ENCODE results near the gene ADAMTS7.
"Not testable (repeated sequence)": the region's sequence is repeated elsewhere in the genome, so short reads cannot be mapped to it uniquely, and the experiment has no call there.

The ADAMTS7 gene

GRCh38 chr15:78822514-78822913 is 11.2 kb upstream of the ADAMTS7 start:
- DNase-seq, result no peak

- no peak for DNase-seq
Observed at GRCh38 chr15:78811825-78812183, 540 bp upstream of the ADAMTS7 start.

- no peak for DNase-seq
Observed at GRCh38 chr15:78810362-78811123, 721 bp downstream of the ADAMTS7 start.

DNA sequence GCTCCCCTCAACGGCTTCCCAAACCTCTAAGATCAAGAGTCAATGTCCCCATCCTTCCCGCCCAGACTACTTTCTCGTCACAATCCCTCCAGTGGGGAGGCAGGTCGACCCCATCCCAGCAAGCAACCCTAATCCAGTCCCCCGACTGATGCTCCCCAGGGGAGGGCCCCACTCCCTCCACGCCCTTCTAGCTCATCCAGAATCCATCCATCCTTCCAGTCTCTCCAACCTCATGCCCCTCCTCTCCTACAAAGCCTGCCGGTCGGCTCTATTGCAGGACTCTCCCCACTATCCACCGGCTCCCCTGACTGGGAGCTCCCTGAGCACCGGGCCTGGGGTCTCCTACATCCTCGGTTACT is 1.3 kb downstream of the ADAMTS7 start:
- no peak for DNase-seq

DNA sequence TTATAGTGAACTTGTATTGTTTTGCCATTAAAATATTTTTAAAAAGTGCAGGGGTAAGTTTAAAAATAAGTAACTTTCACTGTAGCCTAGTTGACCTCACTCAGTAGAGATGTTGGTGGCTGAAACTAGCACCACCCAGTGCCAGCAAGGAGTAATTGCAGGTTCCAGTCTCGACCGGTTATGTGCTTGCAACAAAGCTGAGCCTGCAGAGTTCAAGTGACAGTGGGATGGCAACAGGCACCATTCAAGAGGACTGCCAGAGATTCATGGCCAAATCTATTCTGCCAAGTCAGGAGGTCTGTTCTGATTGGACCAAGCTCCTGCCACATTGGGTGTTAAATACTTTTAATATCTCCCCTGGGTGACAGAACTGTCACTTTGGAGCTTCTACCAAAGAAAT is 2.7 kb downstream of the ADAMTS7 start:
- DNase-seq, result no peak

- no peak for DNase-seq
Observed at GRCh38 chr15:78807359-78807758, 3.9 kb downstream of the ADAMTS7 start.

GRCh38 chr15:78804391-78804792 is 6.9 kb downstream of the ADAMTS7 start:
- no peak for DNase-seq

GRCh38 chr15:78800806-78801205 is 10.5 kb downstream of the ADAMTS7 start:
- no peak for DNase-seq

- DNase-seq, result no peak
Observed at GRCh38 chr15:78800189-78800588, 11.1 kb downstream of the ADAMTS7 start.

DNA sequence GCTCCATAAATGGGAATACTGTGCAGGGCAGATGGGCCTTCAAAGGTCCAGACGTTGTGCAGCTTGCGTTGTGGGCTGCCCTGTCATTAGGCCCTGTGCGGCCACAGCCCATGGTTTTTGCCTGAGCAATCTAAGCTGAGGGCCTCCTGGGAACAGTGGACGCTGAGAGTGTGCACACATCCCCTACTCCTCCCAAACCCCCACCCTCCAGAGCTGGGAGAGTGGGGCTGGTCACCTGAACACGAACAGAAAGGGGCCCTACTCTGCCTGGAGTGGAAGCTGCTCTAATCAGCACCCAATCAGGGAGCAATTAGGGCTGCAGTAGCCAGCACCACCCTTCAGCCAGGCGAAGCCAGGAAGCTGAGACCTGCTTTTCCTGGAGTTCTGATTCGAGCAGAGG is 12.2 kb downstream of the ADAMTS7 start:
- not testable (repeated sequence) for DNase-seq

DNA sequence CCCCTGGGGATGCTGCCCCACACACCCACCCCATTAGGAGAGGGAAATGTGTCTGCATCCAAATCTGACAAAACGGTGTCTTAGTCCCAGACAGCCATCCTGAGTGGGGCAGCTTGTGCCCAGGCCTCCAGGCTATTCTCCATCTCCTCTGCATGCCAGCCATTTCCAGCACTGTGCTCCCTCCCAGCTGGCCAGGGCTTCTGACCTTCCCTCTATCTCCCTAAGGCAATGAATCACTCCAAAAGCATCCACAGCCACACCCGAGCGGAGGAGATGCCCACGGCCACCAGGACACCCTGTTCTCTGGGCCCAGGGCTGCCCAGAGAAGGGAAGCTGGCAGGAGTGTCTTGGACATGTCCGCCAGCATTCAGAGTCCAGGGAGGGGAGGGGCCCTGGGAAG is 12.9 kb downstream of the ADAMTS7 start:
- DNase-seq, result not testable (repeated sequence)

- no peak for DNase-seq
Observed at GRCh38 chr15:78797951-78798350, 13.3 kb downstream of the ADAMTS7 start.

GRCh38 chr15:78796510-78796909 is 14.8 kb downstream of the ADAMTS7 start:
- no peak for DNase-seq

GRCh38 chr15:78795043-78795442 is 16.2 kb downstream of the ADAMTS7 start:
- no peak for DNase-seq

GRCh38 chr15:78794446-78794845 is 16.8 kb downstream of the ADAMTS7 start:
- DNase-seq, result not testable (repeated sequence)

GRCh38 chr15:78791357-78791756 is 19.9 kb downstream of the ADAMTS7 start:
- no peak for DNase-seq

- DNase-seq, result no peak
Observed at GRCh38 chr15:78790027-78790426, 21.2 kb downstream of the ADAMTS7 start.

DNA sequence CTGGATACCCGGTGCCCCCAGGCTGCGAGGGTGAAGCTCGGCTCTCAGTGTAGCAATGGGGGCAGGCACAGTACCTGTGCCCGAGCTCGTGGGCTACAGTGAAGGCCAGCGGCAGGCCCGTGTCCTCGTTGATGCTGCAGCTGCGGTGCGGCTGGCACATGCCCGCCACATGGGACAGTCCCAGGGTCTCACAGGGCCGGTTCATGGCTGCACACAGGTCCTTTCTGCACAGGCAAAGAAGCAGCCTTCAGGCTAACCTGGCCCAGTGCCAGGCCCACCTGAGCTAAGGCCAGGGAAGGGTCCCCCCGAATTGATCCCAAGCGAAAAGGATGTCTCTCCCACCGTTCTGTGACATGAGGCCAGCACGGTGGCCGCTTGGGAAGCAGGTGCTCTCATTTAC is 21.6 kb downstream of the ADAMTS7 start:
- DNase-seq, result no peak

- no peak for DNase-seq
Observed at GRCh38 chr15:78788016-78788660, 23.1 kb downstream of the ADAMTS7 start.

DNA sequence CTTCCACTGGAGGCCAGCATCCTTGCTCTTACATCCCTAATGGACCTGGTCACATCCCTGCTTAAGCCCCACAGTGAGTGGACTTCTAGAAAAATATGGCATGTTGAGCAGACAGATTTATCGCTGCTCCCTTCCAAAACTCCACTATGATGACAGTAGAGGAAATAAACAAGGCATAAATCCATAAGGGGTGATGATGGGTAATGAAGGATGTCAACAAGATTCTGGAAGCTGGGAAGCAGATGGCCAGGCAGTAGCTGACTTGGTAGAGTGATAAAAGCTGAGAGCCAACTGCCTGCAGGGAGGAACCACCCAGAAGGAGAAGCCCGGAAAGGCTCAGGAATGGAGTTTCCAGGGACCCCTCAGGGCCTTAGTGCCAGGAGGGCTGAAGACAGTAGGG is 28.9 kb downstream of the ADAMTS7 start:
- not testable (repeated sequence) for DNase-seq

DNA sequence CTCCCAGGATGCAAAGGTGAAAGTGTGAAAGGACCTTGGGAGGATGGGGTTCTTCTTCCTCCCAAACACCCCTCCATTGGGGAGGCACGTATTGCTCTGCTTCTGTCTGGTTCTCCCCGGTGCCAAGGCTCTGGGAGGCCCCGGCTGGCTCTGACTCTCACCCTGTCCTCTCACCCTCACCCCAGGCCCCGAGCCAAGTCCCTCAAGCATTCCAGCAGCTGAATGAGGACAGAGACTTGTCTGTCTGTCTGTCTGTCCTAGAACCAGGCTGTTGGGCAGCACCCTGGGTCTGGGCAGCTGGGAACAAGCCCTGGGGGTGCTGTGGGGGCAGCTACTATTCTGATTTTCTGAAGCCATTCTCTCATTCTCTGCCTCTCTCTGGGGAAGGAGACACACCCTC is 29.9 kb downstream of the ADAMTS7 start:
- not testable (repeated sequence) for DNase-seq

DNA sequence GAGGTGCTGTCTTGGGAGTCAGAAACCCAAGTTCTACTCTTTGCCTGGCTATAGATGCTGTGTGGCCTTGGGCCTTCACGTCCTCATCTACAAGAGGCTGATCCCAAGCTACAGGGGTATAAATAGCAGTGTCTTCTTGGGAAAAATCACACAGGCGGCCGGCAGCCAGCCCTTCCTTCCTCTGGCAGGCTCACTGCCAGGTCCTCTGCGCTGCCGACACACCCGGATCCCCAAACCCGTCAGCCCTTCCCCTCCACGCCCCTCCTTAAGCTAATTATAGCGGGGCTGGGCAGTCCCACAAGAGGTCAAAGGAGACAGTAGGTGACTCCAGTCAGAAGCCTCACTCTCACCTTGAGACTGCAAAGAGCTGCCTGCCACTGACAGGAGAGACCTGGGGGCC is 31.3 kb downstream of the ADAMTS7 start:
- DNase-seq, result not testable (repeated sequence)

DNA sequence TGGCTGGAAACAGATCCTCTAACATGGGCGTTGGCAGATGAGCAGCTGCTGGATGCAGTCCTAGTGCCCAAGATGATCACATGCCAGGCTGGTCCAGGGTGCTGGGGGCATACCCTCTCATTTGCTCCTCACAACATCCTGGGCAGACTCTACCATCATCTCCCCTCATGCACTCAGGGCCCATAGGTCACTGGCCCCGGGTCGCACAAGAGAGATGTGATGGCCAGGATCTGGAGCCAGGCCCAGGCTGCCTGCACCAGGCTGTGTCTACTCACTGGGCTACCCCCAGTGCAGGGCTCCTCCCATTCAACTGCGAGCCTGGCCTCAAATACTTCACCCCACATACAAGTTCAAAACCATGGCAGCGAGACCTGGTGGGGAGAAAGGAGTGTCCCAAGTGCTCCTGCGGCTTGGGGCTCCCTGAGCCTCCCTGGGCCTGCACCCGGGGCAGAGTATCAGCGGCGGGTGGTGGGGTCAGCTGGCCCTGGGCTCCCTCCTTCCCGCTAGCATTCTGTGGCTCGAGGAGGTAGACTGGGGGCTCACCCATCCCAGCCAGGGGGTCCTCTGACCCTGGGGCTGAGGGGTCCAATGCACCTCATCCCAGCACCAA is 32.0 kb downstream of the ADAMTS7 start:
- not testable (repeated sequence) for DNase-seq

- DNase-seq, result no peak
Observed at GRCh38 chr15:78778422-78778821, 32.8 kb downstream of the ADAMTS7 start.

Measured in NCI-H524 treated with DMSO at 0.1 percent for 48 hours (cell line).